Activated naive CD8-positive, alpha-beta T cell treated with anti-CD3 and anti-CD28 coated beads, Interleukin-2, amount 50 U/mL, for 16 hours (primary cell): ENCODE data around the gene SLC12A6.
"Not testable (repeated sequence)": the region's sequence is repeated elsewhere in the genome, so short reads cannot be mapped to it uniquely, and the experiment has no call there.

Experiments
- DNase-seq: peaks from one replicate; pipeline ENCODE4 v3.0.0-alpha.2; 2020; ENCODE audit warnings: low read depth, low spot score

The SLC12A6 gene

GRCh38 chr15:34357653-34358052 lies 20.1 kb upstream of the SLC12A6 start:
- no peak for DNase-seq

- DNase-seq = no peak
These were observed 17.7 kb upstream of the SLC12A6 start for GRCh38 chr15:34355241-34355640.

GRCh38 chr15:34354286-34354685 lies 16.7 kb upstream of the SLC12A6 start:
- no peak for DNase-seq

- DNase-seq = no peak
These were observed 16.0 kb upstream of the SLC12A6 start for GRCh38 chr15:34353627-34354026.

GRCh38 chr15:34352996-34353395 lies 15.4 kb upstream of the SLC12A6 start:
- not testable (repeated sequence) for DNase-seq

GRCh38 chr15:34349769-34350168 lies 12.2 kb upstream of the SLC12A6 start:
- DNase-seq = no peak

GRCh38 chr15:34348735-34349300 lies 11.2 kb upstream of the SLC12A6 start:
- no peak for DNase-seq

GRCh38 chr15:34347951-34348638 lies 10.5 kb upstream of the SLC12A6 start:
- DNase-seq = no peak

- peak; percentile 88 for DNase-seq
These were observed 5.4 kb upstream of the SLC12A6 start, which contains the start of the genes NOP10 and NUTM1 for GRCh38 chr15:34342737-34343575. Gene NOP10 (minus strand): TSS chr15:34343136. CDS start chr15:34343073, 63 bp downstream. Gene NUTM1 (plus strand): TSS chr15:34343315. CDS start chr15:34343697, 382 bp downstream.

- DNase-seq = not testable (repeated sequence)
These were observed 4.7 kb upstream of the SLC12A6 start for GRCh38 chr15:34342213-34342736.

GRCh38 chr15:34341381-34342212 lies 4.0 kb upstream of the SLC12A6 start:
- DNase-seq = no peak

- no peak for DNase-seq
These were observed 2.4 kb upstream of the SLC12A6 start for GRCh38 chr15:34339946-34340345.

- DNase-seq = no peak
These were observed 766 bp upstream of the SLC12A6 start for GRCh38 chr15:34338347-34338746.

GRCh38 chr15:34336991-34337556 lies 507 bp downstream of the SLC12A6 start:
- no peak for DNase-seq

- no peak for DNase-seq
These were observed 1.2 kb downstream of the SLC12A6 start for GRCh38 chr15:34336231-34336990.

GRCh38 chr15:34335176-34336032 lies 2.2 kb downstream of the SLC12A6 start:
- DNase-seq = no peak

GRCh38 chr15:34334672-34335071 lies 2.9 kb downstream of the SLC12A6 start:
- DNase-seq = no peak

GRCh38 chr15:34332553-34333120 lies 4.9 kb downstream of the SLC12A6 start:
- no peak for DNase-seq

GRCh38 chr15:34331809-34332208 lies 5.8 kb downstream of the SLC12A6 start:
- DNase-seq = no peak
